ENCODE results near the gene PLEKHH2. TPM values are rescaled to one million over a fixed set of nuclear protein-coding genes. Genes with fewer than 3 reads are reported as not detected.

Gene PLEKHH2
- total and polyA plus RNA-seq, 2 of the 13 experiments (the other 11 are each of a cell fraction or from before 2014, with no cell fraction given), result 1.1 to 3.0 TPM

DNA sequence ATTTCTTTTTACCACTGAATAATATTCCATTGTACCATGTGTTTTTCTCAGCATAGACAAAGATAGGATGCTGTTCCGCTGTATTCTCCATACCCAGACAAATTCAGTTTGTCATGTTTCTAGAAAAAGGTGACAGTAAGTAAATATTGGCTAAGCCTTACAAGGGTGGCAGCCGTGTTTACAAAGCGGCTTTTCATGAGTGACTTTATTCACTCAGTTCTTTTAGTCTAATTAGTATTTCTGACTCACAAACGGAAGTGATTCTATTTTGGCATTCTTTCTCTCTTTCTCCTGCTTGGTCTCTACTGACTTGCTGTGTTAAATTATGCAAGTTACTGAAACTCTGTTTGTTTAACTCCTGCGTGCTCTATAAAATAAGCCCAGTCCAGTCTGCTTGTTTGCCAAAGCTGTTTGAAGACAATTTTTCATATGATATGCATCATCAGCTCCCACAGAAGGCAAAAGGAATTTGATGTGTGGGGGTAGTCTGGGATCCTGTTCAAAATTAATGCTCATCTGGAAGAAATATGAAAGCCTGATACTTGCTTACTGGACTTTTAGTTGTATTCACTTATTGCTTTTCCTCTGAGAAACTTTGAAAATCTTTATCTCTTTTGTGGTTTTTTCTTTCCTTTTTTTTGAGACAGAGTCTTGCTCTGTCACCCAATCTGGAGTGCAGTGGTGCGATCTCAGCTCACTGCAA, 2.3 kb upstream of the PLEKHH2 start (continued):
- TF ChIP-seq ZNF44 (CRISPR knock-in tag; IDR thresholded peaks at IDR 0.05), result no peak
- peak; percentile 85; the same call in 1 of the 2 replicates for TF ChIP-seq ATM (IDR thresholded peaks at IDR 0.05; ENCODE audit: borderline replicate concordance)
- TF ChIP-seq ZBTB37 (CRISPR knock-in tag; IDR thresholded peaks at IDR 0.05), result no peak
- TF ChIP-seq ZNF292 (CRISPR knock-in tag; IDR thresholded peaks at IDR 0.05; ENCODE audit: borderline replicate concordance, low read depth), result no peak
- TF ChIP-seq ZHX2 (IDR thresholded peaks at IDR 0.05; ENCODE audit: low read depth), result no peak
- TF ChIP-seq ZHX2 (CRISPR knock-in tag; IDR thresholded peaks at IDR 0.05; ENCODE audit: borderline replicate concordance), result peak; percentile 75; the same call in 1 of the 2 replicates
- no peak for TF ChIP-seq NFIB (CRISPR knock-in tag; IDR thresholded peaks at IDR 0.05; ENCODE audit: borderline replicate concordance)
- TF ChIP-seq MIXL1 (CRISPR knock-in tag; IDR thresholded peaks at IDR 0.05), result peak; percentile 87
- no peak for TF ChIP-seq SRSF4 (IDR thresholded peaks at IDR 0.05; ENCODE audit: low read depth, low read length, poor library complexity, severe bottlenecking)
- peak; percentile 92 for TF ChIP-seq SMYD3 (CRISPR knock-in tag; IDR thresholded peaks at IDR 0.05)
- no peak for TF ChIP-seq ZNF207 (IDR thresholded peaks at IDR 0.05; ENCODE audit: borderline replicate concordance)
- TF ChIP-seq NR1H2 (CRISPR knock-in tag; IDR thresholded peaks at IDR 0.05; ENCODE audit: borderline replicate concordance, low read depth), result no peak
- TF ChIP-seq HOMEZ (CRISPR knock-in tag; IDR thresholded peaks at IDR 0.05; ENCODE audit: low read depth), result peak; percentile 82; the same call in 1 of the 2 replicates
- TF ChIP-seq JUN (CRISPR knock-in tag; IDR thresholded peaks at IDR 0.05), result peak; percentile 63
- no peak for TF ChIP-seq FIP1L1 (IDR thresholded peaks at IDR 0.05; ENCODE audit: borderline replicate concordance, insufficient read depth, low read depth, low read length)
- TF ChIP-seq ZNF891 (CRISPR knock-in tag; IDR thresholded peaks at IDR 0.05), result no peak
- no peak for TF ChIP-seq ADNP (CRISPR knock-in tag; IDR thresholded peaks at IDR 0.05)
- no peak for TF ChIP-seq RBAK (CRISPR knock-in tag; IDR thresholded peaks at IDR 0.05)
- no peak for TF ChIP-seq ETS1 (CRISPR knock-in tag; IDR thresholded peaks at IDR 0.05)
- TF ChIP-seq ARNT (IDR thresholded peaks at IDR 0.05), result no peak
- no peak for TF ChIP-seq MYNN (CRISPR knock-in tag; IDR thresholded peaks at IDR 0.05; ENCODE audit: low read depth)
